MM.1S (cell line): ENCODE measurements around the gene KLK13.

Experiments
- DNase-seq: peaks from one replicate; pipeline ENCODE4 v3.0.0-alpha.2; 2015
- H2AFZ ChIP-seq: fragments of 300-600 bp; sonication (generic); 2 replicates; pipeline ENCODE4 v1.6.0; 2016; ENCODE audit warnings: antibody characterized with exemption, low read length
- H3F3A ChIP-seq: fragments of 300-600 bp; sonication (generic); 2 replicates; pipeline ENCODE4 v1.6.1; 2016; ENCODE audit warnings: mild to moderate bottlenecking, antibody characterized with exemption, low read length, moderate library complexity, mixed read lengths; ENCODE audit not compliant: insufficient read depth
- H3K27ac ChIP-seq: fragments of 300-600 bp; sonication (generic); 2 replicates; pipeline ENCODE4 v1.5.1; 2016; ENCODE audit warnings: mild to moderate bottlenecking, low read length
- H3K27me3 ChIP-seq: fragments of 300-600 bp; sonication (generic); replicated peaks from 2 replicates; pipeline ENCODE4 v1.6.0; 2016; ENCODE audit warnings: low read length; ENCODE audit not compliant: insufficient read depth
- H3K36me3 ChIP-seq: fragments of 300-600 bp; sonication (generic); replicated peaks from 2 replicates; pipeline ENCODE4 v1.6.1; 2016; ENCODE audit warnings: mild to moderate bottlenecking, low read length, mixed read lengths; ENCODE audit not compliant: insufficient read depth
- H3K4me1 ChIP-seq: fragments of 300-600 bp; sonication (generic); 2 replicates; pipeline ENCODE4 v1.6.1; 2016; ENCODE audit warnings: low read length, mixed read lengths
- H3K4me2 ChIP-seq: fragments of 300-600 bp; sonication (generic); 2 replicates; pipeline ENCODE4 v1.6.0; 2016; ENCODE audit warnings: low read depth, low read length
- H3K4me3 ChIP-seq: fragments of 300-600 bp; sonication (generic); 2 replicates; pipeline ENCODE4 v1.5.1; 2016; ENCODE audit warnings: low read length, mixed read lengths
- H3K79me2 ChIP-seq: fragments of 300-600 bp; sonication (generic); 2 replicates; pipeline ENCODE4 v1.6.1; 2016; ENCODE audit warnings: mixed run types, low read length, mixed read lengths
- H3K9ac ChIP-seq: fragments of 300-600 bp; sonication (generic); 2 replicates; pipeline ENCODE4 v1.6.1; 2016; ENCODE audit warnings: low read length, mixed read lengths
- H3K9me2 ChIP-seq: fragments of 300-600 bp; sonication (generic); replicated peaks from 2 replicates; pipeline ENCODE4 v1.6.1; 2016; ENCODE audit warnings: mild to moderate bottlenecking, low read length, mixed read lengths; ENCODE audit not compliant: insufficient read depth
- H3K9me3 ChIP-seq: fragments of 300-600 bp; sonication (generic); replicated peaks from 2 replicates; pipeline ENCODE4 v1.6.1; 2016; ENCODE audit warnings: mild to moderate bottlenecking, low read length, mixed read lengths; ENCODE audit not compliant: insufficient read depth
- H4K20me1 ChIP-seq: fragments of 300-600 bp; sonication (generic); 2 replicates; pipeline ENCODE4 v1.6.1; 2016; ENCODE audit warnings: mild to moderate bottlenecking, low read length, moderate library complexity, mixed read lengths; ENCODE audit not compliant: insufficient read depth
- CTCF ChIP-seq: fragments of 300-600 bp; sonication (generic); IDR thresholded peaks from 2 replicates; pipeline ENCODE4 v1.5.1; 2016; ENCODE audit warnings: antibody characterized with exemption, low read length, mixed read lengths
- EZH2 ChIP-seq: fragments of 300-600 bp; sonication (generic); optimal IDR thresholded peaks from 2 replicates; pipeline ENCODE3; 2017; ENCODE audit warnings: low read depth, mild to moderate bottlenecking, antibody characterized with exemption, low read length, mixed read lengths
- EZH2phosphoT487 ChIP-seq: fragments of 300-600 bp; sonication (generic); IDR thresholded peaks from 2 replicates; pipeline ENCODE4 v1.6.1; 2018; ENCODE audit warnings: antibody characterized with exemption, low read length

KLK13 gene

DNA sequence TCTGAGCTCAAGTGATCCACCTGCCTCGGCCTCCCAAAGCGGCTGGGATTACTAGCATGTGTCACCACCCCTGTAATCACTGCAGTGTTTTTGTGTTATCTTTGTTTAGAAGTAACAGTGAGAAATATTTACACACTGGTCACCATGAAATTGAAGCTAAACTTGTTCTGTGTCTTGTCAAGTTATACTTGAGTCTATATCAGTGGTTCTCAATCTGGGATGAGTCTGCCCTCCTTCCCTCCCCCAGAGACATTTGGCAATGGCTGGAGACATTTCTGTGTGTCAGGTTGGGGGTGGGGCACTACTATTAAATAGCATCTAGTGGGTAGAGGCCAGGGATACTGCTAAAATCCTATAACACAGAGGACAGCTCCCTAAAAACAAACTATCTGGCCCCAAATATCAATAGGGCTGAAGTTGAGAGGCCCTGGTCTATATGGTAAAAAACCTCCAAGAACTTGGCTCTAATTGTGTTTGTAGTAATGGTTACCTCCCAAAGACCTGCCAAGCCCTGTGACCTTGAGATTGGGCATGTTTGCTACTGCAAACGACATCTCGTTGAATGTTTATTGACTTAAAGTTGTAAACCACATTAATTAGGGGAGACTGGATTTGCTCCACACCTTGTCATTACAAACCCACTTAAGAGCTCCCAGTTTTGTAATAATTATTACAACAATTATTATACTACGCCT lies 36.4 kb upstream of the KLK13 start:
- Histone ChIP-seq H3K36me3 (0 out of 2 replicates have a peak, but pooled peaks cover 9% of the 10 kb centered on the region), H3K9me2 (no peaks in the 10 kb centered on the region), H3K9ac (no peak overlapping the region), H3K4me3 (no peak overlapping the region), H3K27ac (no peak overlapping the region), H3K9me3 (no peaks in the 10 kb centered on the region), H2AFZ (no peak overlapping the region), H3K4me1 (no peaks in the 10 kb centered on the region), H3K79me2 (peaks cover 21% of the 10 kb centered on the region), H3K27me3 (no peaks in the 10 kb centered on the region), H3K4me2 (no peak overlapping the region), H3F3A (no peaks in the 10 kb centered on the region), H4K20me1 (no peaks in the 10 kb centered on the region)
- TF ChIP-seq EZH2 (no peak), CTCF (no peak), EZH2phosphoT487 (no peak)
- DNase-seq: no peak

DNA sequence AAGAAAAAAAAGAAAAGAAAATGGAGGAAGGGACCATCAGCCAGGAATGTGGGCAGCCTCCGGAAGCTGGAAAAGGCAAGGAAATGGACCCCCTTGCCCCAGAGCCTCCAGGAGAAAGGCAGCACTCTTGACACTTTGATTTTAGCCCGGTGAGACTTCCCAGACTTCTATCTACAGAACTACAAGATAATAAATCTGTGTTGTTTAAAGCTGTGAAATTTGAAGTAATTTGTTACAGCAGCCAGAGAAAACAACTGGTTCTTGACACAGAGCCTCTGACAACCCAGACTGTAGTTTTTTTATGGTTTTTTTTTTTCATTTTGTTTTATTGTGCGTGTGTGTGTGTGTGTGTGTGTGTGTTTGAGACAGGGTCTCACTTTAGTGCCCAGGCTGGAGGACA lies 35.7 kb upstream of the KLK13 start:
- H4K20me1 ChIP-seq: no peaks in the 10 kb centered on the region
- no peak overlapping the region for H3K4me3 ChIP-seq
- no peak overlapping the region for H3K9ac ChIP-seq
- no peaks in the 10 kb centered on the region for H3K4me1 ChIP-seq
- H3K36me3 ChIP-seq: 0 out of 2 replicates have a peak, but pooled peaks cover 9% of the 10 kb centered on the region
- no peak overlapping the region for H3K27ac ChIP-seq
- no peak overlapping the region for H3K4me2 ChIP-seq
- H3K9me3 ChIP-seq: no peaks in the 10 kb centered on the region
- peaks cover 15% of the 10 kb centered on the region for H3K79me2 ChIP-seq
- TF ChIP-seq CTCF: no peak
- no peak for TF ChIP-seq EZH2
- H3K9me2 ChIP-seq: no peaks in the 10 kb centered on the region
- no peak overlapping the region for H2AFZ ChIP-seq
- H3F3A ChIP-seq: no peaks in the 10 kb centered on the region
- H3K27me3 ChIP-seq: no peaks in the 10 kb centered on the region
- no peak for DNase-seq

DNA sequence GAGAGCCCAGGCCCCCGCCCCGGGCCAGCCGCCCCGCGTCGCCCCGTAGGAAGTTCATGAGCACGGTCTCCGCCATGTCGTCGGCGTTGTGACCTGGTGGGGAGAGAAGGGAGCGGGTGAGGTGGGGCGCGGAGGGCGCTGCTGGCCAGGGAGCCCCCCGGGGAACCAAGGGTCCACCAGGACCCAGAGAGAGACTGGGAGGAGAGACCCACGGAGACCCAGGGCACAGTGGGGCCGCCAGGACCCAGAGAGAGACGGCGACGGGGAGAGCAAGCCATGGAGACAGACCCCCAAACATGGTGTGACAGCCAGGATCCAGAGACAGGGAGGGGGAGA lies 34.1 kb upstream of the KLK13 start:
- H3K4me3 ChIP-seq: no peak overlapping the region
- H3K9ac ChIP-seq: no peak overlapping the region
- TF ChIP-seq EZH2 (no peak), EZH2phosphoT487 (no peak), CTCF (no peak)
- no peaks in the 10 kb centered on the region for H3F3A ChIP-seq
- H3K79me2 ChIP-seq: peaks cover 5% of the 10 kb centered on the region; the same call in 1 of the 2 replicates
- H2AFZ ChIP-seq: no peak overlapping the region
- H3K27ac ChIP-seq: no peak overlapping the region
- no peaks in the 10 kb centered on the region for H3K9me2 ChIP-seq
- H4K20me1 ChIP-seq: no peaks in the 10 kb centered on the region
- no peaks in the 10 kb centered on the region for H3K27me3 ChIP-seq
- DNase-seq: no peak
- H3K9me3 ChIP-seq: no peaks in the 10 kb centered on the region
- H3K36me3 ChIP-seq: 0 out of 2 replicates have a peak, but pooled peaks cover 9% of the 10 kb centered on the region
- H3K4me1 ChIP-seq: no peaks in the 10 kb centered on the region
- H3K4me2 ChIP-seq: no peak overlapping the region
